SK-N-SH treated with all-trans-retinoic acid at 6 μM for 48 hours (cell line): Measurements from ENCODE around the gene GXYLT2.

ENCODE experiments used
- ATAC-seq: fragments of 200-7000 bp; cut with Tn5 transposase; 3 replicates; pipeline ENCODE4 v1.9.1; 2020; ENCODE audit warnings: mild to moderate bottlenecking, moderate library complexity
- ARNTL ChIP-seq: fragments of 450-650 bp; formaldehyde crosslinking; IDR thresholded peaks from 2 replicates; pipeline ENCODE4 v1.5.0; 2020; ENCODE audit warnings: low read depth, mild to moderate bottlenecking, moderate library complexity, borderline replicate concordance
- BACH2 ChIP-seq: fragments of 250-450 bp; sonication (Bioruptor Pico); IDR thresholded peaks from 2 replicates; pipeline ENCODE4 v1.9.0; 2021; ENCODE audit warnings: mild to moderate bottlenecking, borderline replicate concordance
- CSDC2 ChIP-seq: fragments of 250-450 bp; sonication (Bioruptor Pico); IDR thresholded peaks from 2 replicates; pipeline ENCODE4 v1.5.0; 2020; ENCODE audit warnings: mild to moderate bottlenecking, moderate library complexity
- CSRNP3 ChIP-seq: fragments of 250-450 bp; sonication (Bioruptor Pico); IDR thresholded peaks from 2 replicates; pipeline ENCODE4 v1.5.1; 2021; ENCODE audit warnings: mild to moderate bottlenecking, moderate library complexity
- ESRRG ChIP-seq: fragments of 250-450 bp; sonication (Bioruptor Pico); IDR thresholded peaks from 2 replicates; pipeline ENCODE4 v1.6.1; 2021; ENCODE audit warnings: mild to moderate bottlenecking
- GLIS3 ChIP-seq: fragments of 250-450 bp; sonication (Bioruptor Pico); IDR thresholded peaks from 2 replicates; pipeline ENCODE4 v1.5.0; 2020; ENCODE audit warnings: mild to moderate bottlenecking, moderate library complexity
- ISL1 ChIP-seq: fragments of 250-450 bp; sonication (Bioruptor Pico); IDR thresholded peaks from 2 replicates; pipeline ENCODE4 v2.1.2; 2022; ENCODE audit warnings: mild to moderate bottlenecking, moderate library complexity
- OSR1 ChIP-seq: fragments of 250-450 bp; sonication (Bioruptor Pico); IDR thresholded peaks from 2 replicates; pipeline ENCODE4 v1.8.0; 2022; ENCODE audit warnings: moderate library complexity, mild to moderate bottlenecking, inconsistent platforms
- PPARA ChIP-seq: fragments of 250-450 bp; sonication (Bioruptor Pico); IDR thresholded peaks from 2 replicates; pipeline ENCODE4 v1.5.0; 2020; ENCODE audit warnings: mild to moderate bottlenecking, borderline replicate concordance
- RARB ChIP-seq: fragments of 250-450 bp; sonication (Bioruptor Pico); IDR thresholded peaks from 2 replicates; pipeline ENCODE4 v1.8.0; 2021; ENCODE audit warnings: mild to moderate bottlenecking, moderate library complexity
- SNAI2 ChIP-seq: fragments of 250-450 bp; sonication (Bioruptor Pico); IDR thresholded peaks from 2 replicates; pipeline ENCODE4 v1.5.0; 2020; ENCODE audit warnings: mild to moderate bottlenecking, moderate library complexity
- TCF4 ChIP-seq: fragments of 250-450 bp; sonication (Bioruptor Pico); IDR thresholded peaks from 2 replicates; pipeline ENCODE4 v1.8.0; 2021; ENCODE audit warnings: mild to moderate bottlenecking, moderate library complexity, borderline replicate concordance
- TOX ChIP-seq: fragments of 250-450 bp; sonication (Bioruptor Pico); IDR thresholded peaks from 2 replicates; pipeline ENCODE4 v1.8.0; 2021; ENCODE audit warnings: mild to moderate bottlenecking, moderate library complexity, borderline replicate concordance
- TSHZ2 ChIP-seq: fragments of 250-450 bp; sonication (Bioruptor Pico); IDR thresholded peaks from 2 replicates; pipeline ENCODE4 v1.5.0; 2020; ENCODE audit warnings: mild to moderate bottlenecking, moderate library complexity
- ZC3H10 ChIP-seq: fragments of 250-450 bp; sonication (Bioruptor Pico); IDR thresholded peaks from 2 replicates; pipeline ENCODE4 v1.5.1; 2021; ENCODE audit warnings: mild to moderate bottlenecking, moderate library complexity
- ZFP3 ChIP-seq: fragments of 250-450 bp; sonication (Bioruptor Pico); IDR thresholded peaks from 2 replicates; pipeline ENCODE4 v1.5.0; 2020; ENCODE audit warnings: mild to moderate bottlenecking, moderate library complexity
- ZNF70 ChIP-seq: fragments of 450-650 bp; formaldehyde crosslinking; IDR thresholded peaks from 2 replicates; pipeline ENCODE4 v1.5.0; 2020; ENCODE audit warnings: mild to moderate bottlenecking, moderate library complexity
- ZNF8 ChIP-seq: fragments of 450-650 bp; formaldehyde crosslinking; IDR thresholded peaks from 2 replicates; pipeline ENCODE4 v1.5.0; 2020; ENCODE audit warnings: mild to moderate bottlenecking, moderate library complexity
- TF ChIP-seq, protein P1 (sequence below): fragments of 250-450 bp; sonication (Bioruptor Pico); IDR thresholded peaks from 2 replicates; pipeline ENCODE4 v1.8.0; 2020; ENCODE audit warnings: mild to moderate bottlenecking, moderate library complexity, borderline replicate concordance

GXYLT2 gene

DNA sequence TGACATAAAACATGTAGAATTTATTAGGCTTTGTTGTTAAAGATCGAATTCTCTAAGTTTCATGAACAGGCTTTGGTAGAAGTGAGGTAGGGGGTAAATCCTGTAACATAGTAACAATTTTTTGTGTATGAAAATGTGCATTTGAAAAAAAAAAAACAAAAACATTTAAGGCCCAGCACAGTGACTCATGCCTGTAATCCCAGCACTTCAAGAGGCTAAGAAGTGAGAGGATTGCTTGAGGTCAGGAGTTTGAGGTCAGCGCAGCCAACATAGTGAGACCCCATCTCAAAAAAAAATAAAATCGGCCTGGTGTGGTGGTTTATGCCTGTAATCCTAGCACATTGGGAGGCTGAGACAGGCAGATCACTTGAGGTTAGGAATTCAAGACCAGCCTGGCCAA, 81.9 kb downstream of the GXYLT2 start:
- no peak for ATAC-seq
- no peak for TF ChIP-seq SNAI2
- no peak for TF ChIP-seq GLIS3
- TF ChIP-seq OSR1 (CRISPR knock-in tag) = no peak
- no peak for TF ChIP-seq ZC3H10 (CRISPR knock-in tag)
- TF ChIP-seq, protein P1, sequence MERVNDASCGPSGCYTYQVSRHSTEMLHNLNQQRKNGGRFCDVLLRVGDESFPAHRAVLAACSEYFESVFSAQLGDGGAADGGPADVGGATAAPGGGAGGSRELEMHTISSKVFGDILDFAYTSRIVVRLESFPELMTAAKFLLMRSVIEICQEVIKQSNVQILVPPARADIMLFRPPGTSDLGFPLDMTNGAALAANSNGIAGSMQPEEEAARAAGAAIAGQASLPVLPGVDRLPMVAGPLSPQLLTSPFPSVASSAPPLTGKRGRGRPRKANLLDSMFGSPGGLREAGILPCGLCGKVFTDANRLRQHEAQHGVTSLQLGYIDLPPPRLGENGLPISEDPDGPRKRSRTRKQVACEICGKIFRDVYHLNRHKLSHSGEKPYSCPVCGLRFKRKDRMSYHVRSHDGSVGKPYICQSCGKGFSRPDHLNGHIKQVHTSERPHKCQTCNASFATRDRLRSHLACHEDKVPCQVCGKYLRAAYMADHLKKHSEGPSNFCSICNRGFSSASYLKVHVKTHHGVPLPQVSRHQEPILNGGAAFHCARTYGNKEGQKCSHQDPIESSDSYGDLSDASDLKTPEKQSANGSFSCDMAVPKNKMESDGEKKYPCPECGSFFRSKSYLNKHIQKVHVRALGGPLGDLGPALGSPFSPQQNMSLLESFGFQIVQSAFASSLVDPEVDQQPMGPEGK (CRISPR knock-in tag) = no peak
- no peak for TF ChIP-seq ARNTL (CRISPR knock-in tag)
- no peak for TF ChIP-seq TCF4 (CRISPR knock-in tag)
- TF ChIP-seq RARB (CRISPR knock-in tag) = no peak
- TF ChIP-seq BACH2 (CRISPR knock-in tag) = no peak
- no peak for TF ChIP-seq ZNF8 (CRISPR knock-in tag)
- no peak for TF ChIP-seq CSRNP3
- TF ChIP-seq CSDC2 (CRISPR knock-in tag) = no peak

- no peak for TF ChIP-seq ESRRG
- ATAC-seq = no peak
Observed at GRCh38 chr3:72970942-72971341, 83.1 kb downstream of the GXYLT2 start.

- no peak for TF ChIP-seq RARB (CRISPR knock-in tag)
- no peak for TF ChIP-seq TSHZ2 (CRISPR knock-in tag)
- TF ChIP-seq ZC3H10 (CRISPR knock-in tag) = no peak
- TF ChIP-seq BACH2 (CRISPR knock-in tag) = no peak
- TF ChIP-seq TOX = no peak
- no peak for TF ChIP-seq ZNF8 (CRISPR knock-in tag)
- ATAC-seq = no peak
Observed at GRCh38 chr3:72972706-72973030, 84.8 kb downstream of the GXYLT2 start.

DNA sequence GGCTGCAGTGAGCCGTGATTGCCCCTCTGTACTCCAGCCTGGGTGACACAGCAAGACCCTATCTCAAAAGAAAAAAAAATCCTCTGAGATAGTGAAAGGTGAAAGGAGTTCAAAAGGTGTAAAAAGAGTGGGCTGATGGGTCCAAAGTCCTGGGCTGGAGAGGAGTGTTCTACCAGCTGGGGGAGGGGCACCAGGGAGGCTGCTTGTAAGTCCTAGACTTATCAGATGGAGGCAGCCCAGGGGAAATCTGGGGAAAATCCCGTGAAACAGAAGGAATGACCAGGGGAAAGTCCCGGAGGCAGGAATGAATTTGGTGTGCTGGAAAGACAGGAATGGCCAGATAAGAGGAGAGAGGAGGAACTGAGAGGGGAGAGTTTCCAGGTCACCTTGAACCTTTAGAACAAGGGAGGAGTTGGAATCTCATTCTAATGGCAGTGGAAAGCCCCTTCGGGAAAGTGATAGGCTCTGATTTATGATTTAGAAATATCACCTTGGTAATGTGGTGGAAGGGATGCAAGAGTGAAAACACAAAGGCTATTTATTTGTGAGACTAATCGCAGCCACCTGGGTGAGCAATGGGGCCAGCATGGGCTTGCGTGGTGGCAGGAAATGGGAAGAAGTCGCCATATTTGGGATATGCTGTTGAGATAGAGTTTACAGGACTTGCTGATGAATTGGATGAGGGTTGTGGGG, 85.3 kb downstream of the GXYLT2 start:
- TF ChIP-seq TOX = no peak
- no peak for TF ChIP-seq ISL1 (CRISPR knock-in tag)
- no peak for TF ChIP-seq OSR1 (CRISPR knock-in tag)
- no peak for TF ChIP-seq TSHZ2 (CRISPR knock-in tag)
- no peak for TF ChIP-seq ZC3H10 (CRISPR knock-in tag)
- no peak for TF ChIP-seq ZFP3 (CRISPR knock-in tag)
- TF ChIP-seq, all 23 proteins: peak for 0
- no peak for ATAC-seq

- TF ChIP-seq OSR1 (CRISPR knock-in tag) (no peak), ZNF70 (CRISPR knock-in tag) (no peak), ISL1 (CRISPR knock-in tag) (no peak), PPARA (CRISPR knock-in tag) (no peak)
- ATAC-seq = no peak
Observed at GRCh38 chr3:72973786-72974185, 85.9 kb downstream of the GXYLT2 start.
